ENCODE data around the gene PSG1. TPM values are rescaled to one million over a fixed set of nuclear protein-coding genes. Genes with fewer than 3 reads are reported as not detected.
A peak's percentile ranks its signal among the peaks of the same experiment; 100 is the strongest.
"Not testable (repeated sequence)": the region's sequence is repeated elsewhere in the genome, so short reads cannot be mapped to it uniquely, and the experiment has no call there.

The PSG1 gene
- total RNA-seq, 2 experiments from 2014 or later = not detected

- H3K9me3 Mint-ChIP-seq (ENCODE audit: insufficient read depth); H3K27me3 Mint-ChIP-seq (ENCODE audit: low read depth); DNase-seq; H3K4me1 Mint-ChIP-seq (ENCODE audit: low read depth); H3K27ac Mint-ChIP-seq; H3K4me3 Mint-ChIP-seq; CTCF ChIA-PET; POLR2A ChIA-PET; H3K36me3 Mint-ChIP-seq (ENCODE audit: low read depth); ATAC-seq: not testable (repeated sequence)
These were observed 3.6 kb downstream of the PSG1 start for GRCh38 chr19:42875881-42876280.

GRCh38 chr19:42874901-42875813 is 4.4 kb downstream of the PSG1 start:
- H3K9me3 Mint-ChIP-seq (ENCODE audit: insufficient read depth); ATAC-seq; H3K4me3 Mint-ChIP-seq; H3K27ac Mint-ChIP-seq; CTCF ChIA-PET; H3K27me3 Mint-ChIP-seq (ENCODE audit: low read depth); H3K4me1 Mint-ChIP-seq (ENCODE audit: low read depth); POLR2A ChIA-PET; DNase-seq; H3K36me3 Mint-ChIP-seq (ENCODE audit: low read depth): not testable (repeated sequence)

GRCh38 chr19:42874136-42874535 is 5.4 kb downstream of the PSG1 start:
- H3K4me1 Mint-ChIP-seq (ENCODE audit: low read depth); DNase-seq; POLR2A ChIA-PET; H3K9me3 Mint-ChIP-seq (ENCODE audit: insufficient read depth); H3K27me3 Mint-ChIP-seq (ENCODE audit: low read depth); H3K4me3 Mint-ChIP-seq; ATAC-seq; CTCF ChIA-PET; H3K36me3 Mint-ChIP-seq (ENCODE audit: low read depth); H3K27ac Mint-ChIP-seq: not testable (repeated sequence)

- no peak overlapping the region for H3K4me3 Mint-ChIP-seq
- H3K9me3 Mint-ChIP-seq (ENCODE audit: insufficient read depth) = no peaks in the 10 kb centered on the region
- no peak for ATAC-seq
- H3K4me1 Mint-ChIP-seq (ENCODE audit: low read depth) = no peaks in the 10 kb centered on the region
- no peak overlapping the region for H3K27ac Mint-ChIP-seq
- H3K36me3 Mint-ChIP-seq (ENCODE audit: low read depth) = no peaks in the 10 kb centered on the region
- H3K27me3 Mint-ChIP-seq (ENCODE audit: low read depth) = peaks cover 4% of the 10 kb centered on the region
- ChIA-PET CTCF (no interaction called here), POLR2A (no interaction called here)
- DNase-seq = no peak
These were observed 6.9 kb downstream of the PSG1 start for GRCh38 chr19:42872608-42873007.

GRCh38 chr19:42857544-42857867 is 22.0 kb downstream of the PSG1 start:
- Mint-ChIP-seq H3K4me1 (ENCODE audit: low read depth) (no peaks in the 10 kb centered on the region), H3K9me3 (ENCODE audit: insufficient read depth) (no peaks in the 10 kb centered on the region), H3K36me3 (ENCODE audit: low read depth) (no peaks in the 10 kb centered on the region), H3K4me3 (no peak overlapping the region), H3K27me3 (ENCODE audit: low read depth) (peaks cover 2% of the 10 kb centered on the region), H3K27ac (no peak overlapping the region)
- ATAC-seq = no peak
- CTCF ChIA-PET = no interaction called here
- DNase-seq = no peak
- POLR2A ChIA-PET = no interaction called here

GRCh38 chr19:42856866-42857543 is 22.5 kb downstream of the PSG1 start:
- H3K4me1 Mint-ChIP-seq (ENCODE audit: low read depth); POLR2A ChIA-PET; H3K9me3 Mint-ChIP-seq (ENCODE audit: insufficient read depth); H3K27ac Mint-ChIP-seq; CTCF ChIA-PET; H3K36me3 Mint-ChIP-seq (ENCODE audit: low read depth); ATAC-seq; H3K4me3 Mint-ChIP-seq; H3K27me3 Mint-ChIP-seq (ENCODE audit: low read depth): not testable (repeated sequence)
- DNase-seq = peak; percentile 33

- POLR2A ChIA-PET; CTCF ChIA-PET; H3K36me3 Mint-ChIP-seq (ENCODE audit: low read depth); DNase-seq; ATAC-seq; H3K9me3 Mint-ChIP-seq (ENCODE audit: insufficient read depth); H3K27me3 Mint-ChIP-seq (ENCODE audit: low read depth); H3K4me3 Mint-ChIP-seq; H3K27ac Mint-ChIP-seq; H3K4me1 Mint-ChIP-seq (ENCODE audit: low read depth): not testable (repeated sequence)
These were observed 24.8 kb downstream of the PSG1 start for GRCh38 chr19:42854745-42855144.

GRCh38 chr19:42853231-42853630 is 26.3 kb downstream of the PSG1 start:
- H3K9me3 Mint-ChIP-seq (ENCODE audit: insufficient read depth); H3K36me3 Mint-ChIP-seq (ENCODE audit: low read depth); ATAC-seq; H3K4me1 Mint-ChIP-seq (ENCODE audit: low read depth); H3K27ac Mint-ChIP-seq; DNase-seq; H3K4me3 Mint-ChIP-seq; CTCF ChIA-PET; H3K27me3 Mint-ChIP-seq (ENCODE audit: low read depth): not testable (repeated sequence)
- POLR2A ChIA-PET = interaction anchor here (0.6 kb wide), 1 partner anchor 23 kb away, joined by 4 read pairs; no protein-coding TSS in a partner anchor

GRCh38 chr19:42852821-42853220 is 26.7 kb downstream of the PSG1 start:
- POLR2A ChIA-PET = interaction anchor here (0.6 kb wide), 1 partner anchor 24 kb away, joined by 4 read pairs; no protein-coding TSS in a partner anchor
- DNase-seq; CTCF ChIA-PET; H3K9me3 Mint-ChIP-seq (ENCODE audit: insufficient read depth); ATAC-seq; H3K27ac Mint-ChIP-seq; H3K4me3 Mint-ChIP-seq; H3K36me3 Mint-ChIP-seq (ENCODE audit: low read depth); H3K27me3 Mint-ChIP-seq (ENCODE audit: low read depth); H3K4me1 Mint-ChIP-seq (ENCODE audit: low read depth): not testable (repeated sequence)

- H3K27me3 Mint-ChIP-seq (ENCODE audit: low read depth); H3K4me3 Mint-ChIP-seq; H3K9me3 Mint-ChIP-seq (ENCODE audit: insufficient read depth); H3K36me3 Mint-ChIP-seq (ENCODE audit: low read depth); DNase-seq; H3K4me1 Mint-ChIP-seq (ENCODE audit: low read depth); ATAC-seq; CTCF ChIA-PET; POLR2A ChIA-PET; H3K27ac Mint-ChIP-seq: not testable (repeated sequence)
These were observed 27.7 kb downstream of the PSG1 start for GRCh38 chr19:42851718-42852280.

GRCh38 chr19:42850981-42851717 is 28.4 kb downstream of the PSG1 start:
- Mint-ChIP-seq H3K27ac (no peak overlapping the region), H3K4me1 (ENCODE audit: low read depth) (no peaks in the 10 kb centered on the region), H3K36me3 (ENCODE audit: low read depth) (no peaks in the 10 kb centered on the region), H3K9me3 (ENCODE audit: insufficient read depth) (no peaks in the 10 kb centered on the region), H3K4me3 (no peak overlapping the region), H3K27me3 (ENCODE audit: low read depth) (no peaks in the 10 kb centered on the region)
- ATAC-seq (no peak), DNase-seq (no peak)
- CTCF ChIA-PET = no interaction called here
- POLR2A ChIA-PET = no interaction called here

- ChIA-PET POLR2A (no interaction called here), CTCF (no interaction called here)
- Mint-ChIP-seq H3K4me1 (ENCODE audit: low read depth) (no peaks in the 10 kb centered on the region), H3K27me3 (ENCODE audit: low read depth) (no peaks in the 10 kb centered on the region), H3K4me3 (no peak overlapping the region), H3K27ac (no peak overlapping the region), H3K36me3 (ENCODE audit: low read depth) (no peaks in the 10 kb centered on the region), H3K9me3 (ENCODE audit: insufficient read depth) (no peaks in the 10 kb centered on the region)
- no peak for DNase-seq
- no peak for ATAC-seq
These were observed 32.9 kb downstream of the PSG1 start for GRCh38 chr19:42846597-42846996.
